ENCODE measurements around the gene KCNN1.
"Not testable (repeated sequence)": the region's sequence is repeated elsewhere in the genome, so short reads cannot be mapped to it uniquely, and the experiment has no call there.

Gene KCNN1

DNA sequence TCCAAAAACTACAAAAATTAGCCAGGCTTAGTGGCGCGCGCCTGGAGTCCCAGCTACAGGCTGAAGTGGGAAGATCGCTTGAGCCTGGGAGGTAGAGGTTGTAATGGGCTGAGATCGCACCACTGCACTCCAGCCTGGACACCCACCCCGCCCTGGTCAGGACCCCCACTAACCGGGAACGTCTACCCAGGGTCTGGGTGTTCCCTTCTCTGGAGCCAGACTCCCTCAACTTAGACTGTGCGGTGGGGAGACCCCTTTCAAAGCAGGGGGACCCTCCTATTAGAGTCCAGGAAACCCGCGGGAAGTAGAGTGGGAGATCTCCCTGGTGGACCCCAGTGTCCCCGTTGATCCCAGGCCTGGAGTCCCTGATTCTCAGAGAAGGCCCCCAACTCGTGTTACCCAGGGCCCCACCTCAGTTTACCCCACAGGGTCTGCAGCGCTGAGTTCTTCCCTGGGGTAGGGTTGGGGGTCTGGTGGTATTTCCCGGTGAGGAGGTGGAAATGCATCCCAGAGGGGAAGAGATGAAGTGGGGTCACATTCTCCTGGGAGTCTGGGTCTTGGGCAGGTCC lies 35.0 kb downstream of the KCNN1 start:
- DNase-seq: no peak

- peak in 1 of 2 experiments; percentile 37 for DNase-seq
Observed at GRCh38 chr19:18002347-18002850, 35.5 kb downstream of the KCNN1 start.

DNA sequence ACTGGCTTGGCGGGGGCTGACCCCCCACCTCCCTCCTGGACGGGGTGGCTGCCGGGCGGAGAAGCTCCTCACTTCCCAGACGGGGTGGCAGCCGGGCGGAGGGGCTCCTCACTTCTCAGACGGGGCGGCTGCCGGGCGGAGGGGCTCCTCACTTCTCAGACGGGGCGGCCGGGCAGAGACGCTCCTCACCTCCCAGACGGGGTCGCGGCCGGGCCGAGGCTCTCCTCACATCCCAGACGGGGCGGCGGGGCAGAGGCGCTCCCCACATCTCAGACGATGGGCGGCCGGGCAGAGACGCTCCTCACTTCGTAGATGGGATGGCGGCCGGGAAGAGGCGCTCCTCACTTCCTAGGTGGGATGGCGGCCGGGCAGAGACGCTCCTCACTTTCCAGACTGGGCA lies 38.8 kb downstream of the KCNN1 start:
- DNase-seq: not testable (repeated sequence)

GRCh38 chr19:18007044-18007916 lies 40.4 kb downstream of the KCNN1 start:
- DNase-seq: peak; percentile 82 to 86

DNA sequence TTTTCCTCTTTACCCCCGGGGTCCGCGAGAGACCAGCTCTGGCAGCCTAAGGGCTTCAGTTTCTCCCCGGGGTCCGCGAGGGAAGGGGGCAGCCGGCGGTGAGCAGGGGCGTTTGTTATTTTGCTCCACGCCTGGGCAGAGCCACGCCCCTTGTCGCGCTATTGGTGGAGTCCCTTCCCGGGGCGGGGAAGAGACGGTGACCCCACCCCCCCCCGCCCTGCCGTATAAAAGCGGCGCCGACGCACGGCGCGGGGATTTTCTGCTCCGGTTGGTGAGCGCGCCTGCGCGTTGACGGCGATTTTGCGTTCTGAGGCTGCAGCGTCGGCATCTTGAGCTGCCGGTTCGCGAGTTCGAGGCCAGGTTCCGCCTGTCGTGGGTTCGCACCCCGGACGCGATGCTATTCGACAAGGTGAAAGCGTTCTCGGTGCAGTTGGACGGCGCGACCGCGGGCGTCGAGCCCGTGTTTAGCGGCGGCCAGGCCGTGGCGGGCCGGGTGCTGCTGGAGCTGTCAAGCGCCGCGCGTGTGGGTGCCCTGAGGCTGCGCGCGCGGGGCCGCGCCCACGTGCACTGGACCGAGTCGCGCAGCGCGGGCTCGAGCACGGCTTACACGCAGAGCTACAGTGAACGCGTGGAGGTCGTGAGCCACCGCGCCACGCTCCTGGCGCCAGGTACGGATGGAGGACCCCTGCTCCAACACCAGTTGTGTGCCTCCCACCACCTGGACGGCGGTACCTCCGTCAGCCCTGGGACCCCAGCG lies 41.2 kb downstream of the KCNN1 start, which contains the start of gene ARRDC2:
ARRDC2 (plus strand) TSS at position 254 of the 757 bp plus-strand sequence; CDS start at position 395, 141 bp downstream.
- DNase-seq: peak; percentile 84 to 90

- no peak for DNase-seq
Observed at GRCh38 chr19:18008814-18009213, 41.9 kb downstream of the KCNN1 start.

DNA sequence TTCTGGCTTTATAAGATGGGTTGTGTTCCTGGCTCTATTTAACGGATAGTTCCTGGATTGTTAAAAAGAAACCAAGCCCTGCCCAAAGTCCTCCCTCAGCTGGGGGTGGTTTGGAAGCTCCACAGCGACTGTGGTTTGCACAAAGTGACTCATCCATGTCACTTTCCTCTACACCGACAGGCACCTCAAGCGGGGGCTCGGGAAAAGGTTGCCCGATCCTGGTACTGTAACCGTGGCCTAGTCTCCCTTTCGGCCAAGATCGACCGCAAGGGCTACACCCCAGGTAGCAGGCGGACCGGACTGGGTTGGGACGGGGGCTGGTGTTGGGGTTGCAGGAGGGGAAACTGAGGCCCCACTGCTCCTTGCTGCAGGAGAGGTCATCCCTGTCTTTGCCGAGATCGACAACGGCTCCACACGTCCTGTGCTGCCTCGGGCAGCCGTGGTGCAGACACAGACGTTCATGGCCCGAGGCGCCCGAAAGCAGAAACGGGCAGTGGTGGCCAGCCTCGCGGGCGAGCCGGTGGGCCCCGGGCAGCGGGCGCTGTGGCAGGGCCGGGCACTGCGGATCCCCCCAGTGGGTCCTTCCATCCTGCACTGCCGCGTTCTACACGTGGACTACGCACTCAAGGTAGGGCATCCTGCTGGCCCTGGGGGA lies 42.6 kb downstream of the KCNN1 start:
- DNase-seq: peak; percentile 39 to 61

DNA sequence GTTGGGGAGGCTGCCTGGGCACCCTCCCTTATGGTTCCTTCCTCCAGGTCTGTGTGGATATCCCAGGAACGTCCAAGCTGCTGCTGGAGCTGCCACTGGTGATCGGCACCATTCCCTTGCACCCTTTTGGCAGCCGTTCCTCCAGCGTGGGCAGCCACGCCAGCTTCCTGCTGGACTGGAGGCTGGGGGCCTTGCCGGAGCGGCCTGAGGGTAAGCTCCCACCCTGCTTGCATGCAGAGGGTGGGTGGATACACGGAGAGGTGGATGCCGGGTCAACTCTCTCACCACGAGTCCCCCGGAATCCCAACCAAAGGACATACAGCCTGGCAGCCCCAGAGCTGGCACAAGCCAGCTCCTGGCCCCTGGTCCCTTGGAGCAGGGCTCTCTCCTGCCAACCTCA lies 43.2 kb downstream of the KCNN1 start:
- no peak for DNase-seq

DNA sequence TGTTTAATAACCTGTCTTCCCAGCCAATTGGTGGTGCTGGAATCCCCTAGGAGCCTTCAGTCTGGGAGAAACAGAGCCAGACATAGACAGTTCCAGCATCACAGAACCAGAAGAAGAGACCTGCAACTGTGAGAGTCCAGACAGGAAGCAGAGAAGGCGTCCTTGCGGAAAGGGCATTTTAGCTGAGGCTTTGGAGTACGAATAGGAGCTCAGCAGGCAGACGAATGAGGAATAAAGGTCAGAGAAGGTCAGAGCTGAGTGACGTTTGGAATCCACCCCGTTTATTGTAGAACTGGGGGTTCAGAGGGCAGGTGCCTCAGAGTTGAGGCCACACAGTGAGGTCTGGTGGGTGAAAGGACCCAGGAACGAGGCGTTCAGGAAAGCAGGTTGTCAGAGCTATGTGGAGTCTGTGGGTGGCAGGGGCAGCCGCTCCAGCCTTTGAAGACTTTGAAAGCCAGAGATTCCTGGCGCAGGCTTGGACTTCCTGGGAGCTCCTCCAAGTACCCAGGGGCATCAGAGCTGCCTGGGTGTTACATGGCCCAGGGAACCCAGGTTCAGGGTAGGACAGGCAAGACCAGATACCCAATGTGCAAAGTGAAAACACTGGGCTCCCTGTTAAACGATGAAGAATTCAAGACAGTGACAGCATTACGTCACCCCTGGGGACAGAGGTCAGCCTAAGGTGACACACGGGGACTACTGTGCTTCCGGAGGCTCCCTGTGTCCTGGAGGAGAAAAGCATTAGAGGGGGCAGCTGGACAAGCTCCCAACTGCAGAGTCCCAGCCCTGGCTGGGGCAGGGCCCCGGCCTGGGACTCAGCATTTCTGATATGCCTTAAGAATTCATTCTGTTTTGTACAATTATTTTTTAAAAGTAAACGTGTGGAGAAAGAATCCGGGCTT lies 46.6 kb downstream of the KCNN1 start:
- DNase-seq: no peak

DNA sequence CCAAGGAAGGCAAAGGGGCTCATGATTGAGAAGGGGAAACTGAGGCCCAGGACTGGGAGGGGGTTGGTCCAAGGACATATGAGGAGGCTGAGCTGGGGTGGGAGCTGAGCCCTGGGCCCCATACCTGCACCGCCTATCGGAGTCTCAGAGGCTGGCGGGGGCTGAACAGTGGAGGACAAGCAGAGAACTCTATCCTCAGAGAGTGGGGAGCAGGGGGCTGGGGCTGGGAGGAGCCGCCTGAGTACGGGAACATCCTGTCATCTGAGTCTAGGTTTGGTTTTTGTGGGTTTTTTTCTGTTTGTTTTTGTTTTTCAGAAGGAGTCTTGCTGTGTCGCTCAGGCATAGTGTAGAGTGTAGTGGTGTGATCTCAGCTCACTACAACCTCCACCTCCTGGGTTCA lies 47.3 kb downstream of the KCNN1 start:
- DNase-seq: peak in 1 of 2 experiments; percentile 37

- no peak for DNase-seq
Observed at GRCh38 chr19:18016209-18016910, 49.5 kb downstream of the KCNN1 start.

DNA sequence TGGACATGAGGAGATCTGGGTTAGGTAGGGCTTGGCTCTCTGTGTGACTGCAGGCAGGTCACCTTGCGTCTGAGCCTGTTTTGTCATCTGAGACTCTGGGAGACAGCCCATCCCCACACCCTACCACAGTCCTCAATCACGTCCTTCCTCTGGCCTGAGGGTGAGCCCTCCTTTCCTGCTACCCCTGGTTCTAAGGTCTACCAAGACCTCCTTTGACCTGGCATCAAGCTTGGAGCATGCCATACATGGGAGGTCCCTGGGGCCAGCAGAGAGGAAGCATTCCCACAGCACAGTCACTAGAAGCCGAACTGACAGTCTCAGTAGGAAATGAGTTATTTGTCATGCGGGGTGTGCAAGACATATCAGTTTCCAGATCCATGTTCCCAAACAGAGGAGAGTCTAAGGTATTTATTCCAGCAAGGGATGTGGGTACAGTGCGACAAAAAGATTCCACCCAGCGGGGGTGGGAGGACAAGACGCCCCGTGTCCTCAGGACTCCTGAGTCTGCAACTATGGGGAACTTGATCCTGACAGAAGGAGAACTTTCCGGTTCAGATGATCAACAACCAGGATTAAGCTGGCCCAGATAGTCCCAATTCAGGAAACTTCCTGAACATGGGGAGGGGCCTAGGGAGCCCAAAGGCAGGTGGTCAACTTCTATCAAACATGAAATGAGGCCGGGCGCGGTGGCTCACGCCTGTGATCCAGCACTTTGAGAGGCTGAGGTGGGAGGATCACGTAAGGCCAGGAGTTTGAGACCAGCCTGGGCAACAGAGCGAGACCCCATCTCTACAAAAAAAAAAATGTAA lies 50.6 kb downstream of the KCNN1 start:
- DNase-seq: no peak

- DNase-seq: no peak
Observed at GRCh38 chr19:18020212-18021085, 53.5 kb downstream of the KCNN1 start.

- DNase-seq: peak; percentile 71 to 74
Observed at GRCh38 chr19:18021121-18021755, 54.3 kb downstream of the KCNN1 start.

DNA sequence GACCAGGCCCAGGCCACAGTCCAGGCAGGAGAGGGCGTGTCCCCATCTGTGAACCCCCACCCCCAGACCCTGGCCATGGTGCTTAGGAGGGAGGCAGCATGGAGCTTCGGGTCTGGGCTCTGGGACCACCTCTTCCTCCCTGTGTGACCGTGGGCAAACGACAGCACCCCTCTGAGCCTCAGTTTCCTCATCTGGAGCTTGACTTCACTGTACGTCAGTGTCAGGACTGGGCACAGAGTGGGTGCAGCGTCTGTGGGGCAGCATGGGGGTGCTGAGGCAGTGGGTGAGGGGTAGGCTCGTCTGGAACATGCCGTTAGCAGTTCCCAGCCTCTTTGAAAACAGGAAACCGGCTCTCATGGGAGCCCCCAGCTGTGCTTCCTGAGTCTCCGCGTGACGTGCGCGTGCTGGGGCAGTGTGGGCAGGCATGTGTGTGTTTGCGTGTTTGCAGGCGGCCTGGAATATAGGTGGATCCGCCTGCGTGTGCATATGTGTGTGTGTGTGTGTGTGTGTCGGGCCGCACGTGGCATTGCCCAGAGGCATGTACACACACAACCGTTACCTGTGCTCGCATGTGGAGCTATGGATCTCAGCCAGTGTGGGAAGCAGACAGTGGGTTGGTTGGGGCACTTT lies 56.8 kb downstream of the KCNN1 start:
- DNase-seq: peak; percentile 52 to 60

DNA sequence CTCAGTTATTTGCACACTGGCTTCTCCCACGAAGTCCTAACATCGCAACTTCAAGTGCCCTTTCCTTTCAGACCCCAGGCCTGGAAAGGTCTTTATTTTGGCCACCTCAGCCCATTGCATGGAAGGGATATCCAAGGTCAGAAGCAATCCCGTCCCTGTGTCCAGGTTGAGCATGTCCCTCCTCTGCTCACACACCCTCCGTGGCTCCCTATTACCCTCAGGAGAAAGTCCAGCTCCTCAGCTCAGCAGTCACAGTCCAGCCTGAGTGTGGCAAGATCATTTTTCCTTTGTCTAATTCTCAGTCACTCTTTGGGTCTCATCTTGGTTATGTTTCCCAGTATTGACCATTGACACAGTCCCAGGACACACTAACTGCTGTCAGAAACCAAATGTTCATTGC lies 60.2 kb downstream of the KCNN1 start:
- no peak for DNase-seq

- no peak for DNase-seq
Observed at GRCh38 chr19:18029617-18030338, 62.9 kb downstream of the KCNN1 start.
